H1 (cell line): ENCODE data around the gene RXRA. TPM values are rescaled to one million over a fixed set of nuclear protein-coding genes. Genes with fewer than 3 reads are reported as not detected.

Experiments
- CTCF ChIA-PET: fragments of 300-600 bp; sonication (Branson Sonifier 250); formaldehyde crosslinking; loops from one replicate; lab custom pipeline; 2021; ENCODE audit not compliant: partially characterized antibody; lab: Charles Lee
- POLR2A ChIA-PET: fragments of 300-600 bp; sonication (Branson Sonifier 250); formaldehyde crosslinking; loops from one replicate; lab custom pipeline; 2021; ENCODE audit warnings: inconsistent platforms; ENCODE audit not compliant: partially characterized antibody; lab: Charles Lee
- DNase-seq, 2 experiments: peaks; one replicate each; pipeline versions ENCODE4 v3.0.0 to v3.0.0-alpha.2; 2010 to 2022; ENCODE audit warnings: low spot score in 2 of 2, low read depth in 1 of 2, mixed read lengths in 1 of 2
- FAIRE-seq: peaks from 2 replicates; lab custom pipeline; 2011; peaks lifted over from hg19 to GRCh38; lab: Jason Lieb, UNC
- H2AFZ ChIP-seq: 2 replicates; pipeline ENCODE4 v1.8.1; 2012; ENCODE audit warnings: low read length, inconsistent platforms
- H2AK5ac ChIP-seq: 2 replicates; pipeline ENCODE4 v1.6.1; 2013; ENCODE audit warnings: low read depth, low read length
- H2BK120ac ChIP-seq: replicated peaks from 2 replicates; pipeline ENCODE3; 2013; ENCODE audit warnings: low read depth, low read length, inconsistent platforms
- H2BK12ac ChIP-seq: 2 replicates; pipeline ENCODE4 v1.6.1; 2013; ENCODE audit warnings: low read depth, low read length
- H2BK15ac ChIP-seq: 2 replicates; pipeline ENCODE4 v1.6.1; 2013; ENCODE audit warnings: low read length
- H2BK20ac ChIP-seq: 2 replicates; pipeline ENCODE4 v1.6.1; 2013; ENCODE audit warnings: low read length
- H2BK5ac ChIP-seq: 2 replicates; pipeline ENCODE4 v1.6.1; 2013; ENCODE audit warnings: low read depth, low read length
- H3K14ac ChIP-seq: 2 replicates; pipeline ENCODE4 v1.6.1; 2013; ENCODE audit warnings: inconsistent platforms; ENCODE audit not compliant: insufficient read length
- H3K18ac ChIP-seq: 2 replicates; pipeline ENCODE4 v1.6.1; 2013; ENCODE audit warnings: low read length; ENCODE audit errors: extremely low read depth
- H3K23ac ChIP-seq: 2 replicates; pipeline ENCODE4 v1.6.1; 2013; ENCODE audit warnings: inconsistent platforms; ENCODE audit not compliant: insufficient read length
- H3K23me2 ChIP-seq: 2 replicates; pipeline ENCODE4 v1.6.1; 2013; ENCODE audit warnings: low read depth, low read length
- H3K27ac ChIP-seq: 2 replicates; pipeline ENCODE4 v1.6.1; 2011; ENCODE audit warnings: low read depth, low read length, inconsistent platforms
- H3K27me3 ChIP-seq, 4 experiments: replicated peaks in 1 of 4; 1 replicate in 1 of 4; 2 replicates in 3 of 4; pipeline versions ENCODE4 v1.6.1 to v1.8.1; 2011 to 2013; ENCODE audit warnings: low read length in 3 of 4, mild to moderate bottlenecking in 3 of 4, inconsistent platforms in 2 of 4, mixed read lengths in 2 of 4, moderate library complexity in 1 of 4; ENCODE audit not compliant: control insufficient read depth in 3 of 4, insufficient read depth in 3 of 4; ENCODE audit errors: extremely low read depth in 1 of 4
- H3K36me3 ChIP-seq, 4 experiments: 2 replicates each; pipeline versions ENCODE4 v1.6.1 to v1.8.1; 2011 to 2013; ENCODE audit warnings: mild to moderate bottlenecking in 4 of 4, low read length in 3 of 4, moderate library complexity in 2 of 4, control low read depth in 1 of 4, inconsistent platforms in 1 of 4; ENCODE audit not compliant: insufficient read depth in 4 of 4, control insufficient read depth in 2 of 4
- H3K4ac ChIP-seq: replicated peaks from 2 replicates; pipeline ENCODE3; 2013; ENCODE audit warnings: low read length, low read depth, mixed read lengths, inconsistent platforms; ENCODE audit not compliant: insufficient read length
- H3K4me1 ChIP-seq, 4 experiments: replicated peaks in 1 of 4; 1 replicate in 1 of 4; 2 replicates in 3 of 4; pipeline versions ENCODE4 v1.6.1 to v1.8.1; 2011 to 2013; ENCODE audit warnings: low read length in 3 of 4, inconsistent platforms in 2 of 4, mixed read lengths in 1 of 4; ENCODE audit not compliant: insufficient read depth in 4 of 4, control insufficient read depth in 3 of 4
- H3K4me2 ChIP-seq, 2 experiments: 2 replicates each; pipeline versions ENCODE4 v1.6.1 to v1.8.1; 2011 to 2013; ENCODE audit warnings: low read depth in 2 of 2, low read length in 2 of 2, control low read depth in 1 of 2, inconsistent platforms in 1 of 2, mild to moderate bottlenecking in 1 of 2; ENCODE audit not compliant: insufficient read depth in 1 of 2
- H3K4me3 ChIP-seq, 4 experiments: fragments of 200-600, 300-600 bp in 1 of 4; sonication (generic), shearing (Covaris generic), sonication (Bioruptor Twin) in 1 of 4; 2 replicates each; pipeline versions ENCODE4 v1.5.1 to v1.8.1; 2011 to 2016; ENCODE audit warnings: low read length in 4 of 4, low read depth in 3 of 4, control low read depth in 2 of 4, inconsistent platforms in 2 of 4, mild to moderate bottlenecking in 2 of 4, mixed read lengths in 1 of 4, moderate library complexity in 1 of 4; ENCODE audit not compliant: insufficient read depth in 2 of 4; ENCODE audit errors: extremely low read depth in 1 of 4
- H3K56ac ChIP-seq: replicated peaks from 2 replicates; pipeline ENCODE3; 2013; ENCODE audit warnings: low read depth, mild to moderate bottlenecking, mixed read lengths, low read length, inconsistent platforms; ENCODE audit not compliant: insufficient read length
- H3K79me1 ChIP-seq: 2 replicates; pipeline ENCODE4 v1.6.1; 2013; ENCODE audit warnings: low read depth, low read length, control low read depth
- H3K79me2 ChIP-seq, 2 experiments: 2 replicates each; pipeline versions ENCODE4 v1.6.1 to v1.8.1; 2012 to 2013; ENCODE audit warnings: low read length in 2 of 2, mild to moderate bottlenecking in 2 of 2, inconsistent platforms in 1 of 2; ENCODE audit not compliant: insufficient read depth in 2 of 2, control insufficient read depth in 1 of 2
- H3K9ac ChIP-seq, 4 experiments: replicated peaks in 1 of 4; 1 replicate in 1 of 4; 2 replicates in 3 of 4; pipeline versions ENCODE4 v1.6.1 to v1.8.1; 2011 to 2013; ENCODE audit warnings: low read depth in 3 of 4, low read length in 3 of 4, control low read depth in 2 of 4, mild to moderate bottlenecking in 2 of 4, moderate library complexity in 2 of 4, inconsistent platforms in 1 of 4; ENCODE audit errors: extremely low read depth in 1 of 4
- H3K9me3 ChIP-seq, 2 experiments: 2 replicates each; pipeline versions ENCODE4 v1.6.1 to v1.8.1; 2012 to 2013; ENCODE audit warnings: mild to moderate bottlenecking in 2 of 2, moderate library complexity in 2 of 2, control low read depth in 1 of 2, inconsistent platforms in 1 of 2, low read depth in 1 of 2, low read length in 1 of 2, mixed read lengths in 1 of 2; ENCODE audit not compliant: insufficient read depth in 2 of 2
- H4K20me1 ChIP-seq, 2 experiments: replicated peaks in 1 of 2; 2 replicates each; pipeline versions ENCODE3 to v1.8.1; 2011 to 2013; ENCODE audit warnings: inconsistent platforms in 2 of 2, low read length in 2 of 2, mild to moderate bottlenecking in 1 of 2; ENCODE audit not compliant: insufficient read depth in 2 of 2, control insufficient read depth in 1 of 2
- H4K5ac ChIP-seq: 2 replicates; pipeline ENCODE4 v1.6.1; 2013; ENCODE audit warnings: low read length, low read depth, mixed read lengths, inconsistent platforms; ENCODE audit not compliant: insufficient read length
- H4K8ac ChIP-seq: 2 replicates; pipeline ENCODE4 v1.8.0; 2013; ENCODE audit warnings: mild to moderate bottlenecking, moderate library complexity, low read length, inconsistent platforms; ENCODE audit not compliant: insufficient read depth; ENCODE audit errors: extremely low read depth
- H4K91ac ChIP-seq: replicated peaks from 2 replicates; pipeline ENCODE3; 2013; ENCODE audit warnings: low read length, mixed read lengths, inconsistent platforms; ENCODE audit not compliant: insufficient read length
- ATF3 ChIP-seq: IDR thresholded peaks from 2 replicates; pipeline ENCODE4 v1.6.1; 2011; ENCODE audit warnings: low read depth, mild to moderate bottlenecking, low read length; ENCODE audit not compliant: insufficient read depth
- EGR1 ChIP-seq: IDR thresholded peaks from 2 replicates; pipeline ENCODE4 v1.6.1; 2011; ENCODE audit warnings: low read depth, low read length, borderline replicate concordance
- RBBP5 ChIP-seq: IDR thresholded peaks from 2 replicates; pipeline ENCODE4 v1.7.1; 2012; ENCODE audit warnings: low read depth, mild to moderate bottlenecking, inconsistent platforms, low read length, moderate library complexity, borderline replicate concordance
- RFX5 ChIP-seq: IDR thresholded peaks from 2 replicates; pipeline ENCODE4 v1.6.1; 2011; ENCODE audit warnings: low read depth, low read length, improper control_type of control experiment, borderline replicate concordance
- SAP30 ChIP-seq: fragments of 300-600 bp; sonication (generic); IDR thresholded peaks from 2 replicates; pipeline ENCODE4 v1.7.1; 2012; ENCODE audit warnings: low read length, moderate library complexity, mild to moderate bottlenecking, inconsistent platforms; ENCODE audit not compliant: insufficient read depth, insufficient replicate concordance
- SIX5 ChIP-seq: IDR thresholded peaks from 2 replicates; pipeline ENCODE4 v1.6.1; 2011; ENCODE audit warnings: mild to moderate bottlenecking, low read depth, low read length
- TBP ChIP-seq: IDR thresholded peaks from 2 replicates; pipeline ENCODE4 v1.6.1; 2011; ENCODE audit warnings: low read depth, low read length, improper control_type of control experiment
- TEAD4 ChIP-seq: IDR thresholded peaks from 2 replicates; pipeline ENCODE4 v1.6.1; 2012; ENCODE audit warnings: low read depth, low read length, inconsistent platforms, mixed read lengths
- YY1 ChIP-seq: IDR thresholded peaks from 2 replicates; pipeline ENCODE4 v1.6.1; 2011; ENCODE audit warnings: low read depth, mild to moderate bottlenecking, low read length
- ZNF274 ChIP-seq: IDR thresholded peaks from 2 replicates; pipeline ENCODE4 v1.7.0; 2012; ENCODE audit warnings: low read length, borderline replicate concordance; ENCODE audit errors: extremely low read depth
- WGBS, 2 experiments: shearing (Covaris generic) in 1 of 2; methylation state at CpG; one replicate each; pipeline versions ENCODE4 v1.1.6 to v1.1.7; 2013 to 2015; ENCODE audit warnings: low lambda C conversion rate in 2 of 2, mixed read lengths in 2 of 2, inconsistent platforms in 1 of 2, low coverage in 1 of 2, missing lambda C conversion rate in 1 of 2; ENCODE audit not compliant: insufficient replicate concordance in 2 of 2, insufficient coverage in 1 of 2, insufficient read length in 1 of 2; ENCODE audit errors: extremely low coverage in 1 of 2, missing lambda C conversion rate in 1 of 2; 5-methylcytosine and 5-hydroxymethylcytosine counted together
- polyA plus RNA-seq, 7 experiments: library from polyadenylated mRNA; depleted of rRNA in 3 of 7; stranded (reverse) in 5 of 7; unstranded in 2 of 7; fragments of >200 nt in 5 of 7; fragments of 200-250 nt in 2 of 7; gene quantifications; 1 replicate in 5 of 7; 2 replicates in 1 of 7; 4 replicates in 1 of 7; pipeline versions ENCODE4 v1.2.1 to v1.2.3, GENCODE V29; 2011 to 2013; ENCODE audit warnings: missing spikeins in 2 of 7, mixed read lengths in 2 of 7
- total RNA-seq: library from RNA; stranded (reverse); fragmentation: NEBNext Ultra II Directional; extraction: Animal tissue kit (Norgen Biotek cat#: 25700); gene quantifications from 2 replicates; pipeline ENCODE4 v1.2.1, GENCODE V29; 2021
- TF ChIP-seq, protein P1 (sequence below): IDR thresholded peaks from 2 replicates; pipeline ENCODE4 v1.6.1; 2012; ENCODE audit warnings: low read length, inconsistent platforms

Gene RXRA
- total and polyA plus RNA-seq, 2 of the 8 experiments (the other 6 are each of a cell fraction or from before 2014, with no cell fraction given): 9.8 to 29.4 TPM

- WGBS, 2 experiments: 86% methylated on average over 15 of the region's 20 CpGs; no CpG with 5 or more reads in 1 of the 2 experiments
- Histone ChIP-seq H4K91ac (no peak overlapping the region), H3K36me3 (no peaks in the 10 kb centered on the region), H2AK5ac (no peak overlapping the region), H3K23me2 (no peaks in the 10 kb centered on the region), H3K4ac (no peak overlapping the region), H3K79me1 (peaks cover 51% of the 10 kb centered on the region), H2BK120ac (no peak overlapping the region), H3K56ac (no peak overlapping the region), H3K4me2 (no peak overlapping the region), H3K4me1 (peaks cover 0 to 12% (median 3%) of the 10 kb centered on the region in 4 experiments; a peak in 5 of 7 replicates), H3K9ac (no peak overlapping the region), H2AFZ (no peak overlapping the region), H3K23ac (no peak overlapping the region), H4K5ac (no peak overlapping the region), H2BK5ac (peak overlapping the region; percentile 66; the same call in 1 of the 2 replicates), H3K79me2 (peaks cover 0 to 66% of the 10 kb centered on the region in 2 experiments; a peak in 2 of 4 replicates), H3K14ac (no peak overlapping the region), H3K27me3 (no peaks in the 10 kb centered on the region), H2BK15ac (no peak overlapping the region), H4K20me1 (peaks cover 14 to 56% of the 10 kb centered on the region in 2 experiments), H2BK20ac (no peak overlapping the region), H3K27ac (no peak overlapping the region), H4K8ac (peak overlapping the region; percentile 65; the same call in 1 of the 2 replicates), H3K9me3 (no peaks in the 10 kb centered on the region), H3K18ac (no peak overlapping the region; the same call in 1 of the 2 replicates), H3K4me3 (no peak overlapping the region), H2BK12ac (0 out of 2 replicates have a peak overlapping the region, but pooled peaks have one; percentile 27)
- ChIA-PET CTCF (interaction anchor here (0.6 to 2.7 kb wide), 4 partner anchors 8 to 182 kb away, joined by 3 to 6 read pairs (median 4); no protein-coding TSS in a partner anchor), POLR2A (no interaction called here)
- no peak for DNase-seq
- FAIRE-seq: no peak
- TF ChIP-seq RBBP5: no peak
- no peak for TF ChIP-seq SIX5
- TF ChIP-seq SAP30: no peak
- no peak for TF ChIP-seq YY1
- TF ChIP-seq ATF3: no peak
- TF ChIP-seq TBP: no peak
- no peak for TF ChIP-seq ZNF274
- no peak for TF ChIP-seq TEAD4
- no peak for TF ChIP-seq EGR1
- TF ChIP-seq, protein P1, sequence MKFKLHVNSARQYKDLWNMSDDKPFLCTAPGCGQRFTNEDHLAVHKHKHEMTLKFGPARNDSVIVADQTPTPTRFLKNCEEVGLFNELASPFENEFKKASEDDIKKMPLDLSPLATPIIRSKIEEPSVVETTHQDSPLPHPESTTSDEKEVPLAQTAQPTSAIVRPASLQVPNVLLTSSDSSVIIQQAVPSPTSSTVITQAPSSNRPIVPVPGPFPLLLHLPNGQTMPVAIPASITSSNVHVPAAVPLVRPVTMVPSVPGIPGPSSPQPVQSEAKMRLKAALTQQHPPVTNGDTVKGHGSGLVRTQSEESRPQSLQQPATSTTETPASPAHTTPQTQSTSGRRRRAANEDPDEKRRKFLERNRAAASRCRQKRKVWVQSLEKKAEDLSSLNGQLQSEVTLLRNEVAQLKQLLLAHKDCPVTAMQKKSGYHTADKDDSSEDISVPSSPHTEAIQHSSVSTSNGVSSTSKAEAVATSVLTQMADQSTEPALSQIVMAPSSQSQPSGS: no peak
- TF ChIP-seq RFX5: no peak
Observed at GRCh38 chr9:134350416-134350994, 24.2 kb downstream of the RXRA start.
